Left lung (tissue), 8 donors: ENCODE results near the gene WDR20. TPM values are rescaled to one million over a fixed set of nuclear protein-coding genes. Genes with fewer than 3 reads are reported as not detected.

ENCODE experiments used
- polyA plus RNA-seq, 6 donors: library from polyadenylated mRNA; unstranded; fragments of 120-200 nt; gene quantifications; one replicate each; pipeline ENCODE4 v1.2.1, GENCODE V29; 2013; ENCODE audit not compliant: insufficient read length in 6 of 6
- total RNA-seq, 2 donors: library from RNA; stranded (reverse); fragmentation: NEBNext Ultra II Directional; extraction: Animal tissue kit (Norgen Biotek cat#: 25700); gene quantifications; one replicate each; pipeline ENCODE4 v1.2.1, GENCODE V29; 2021
- donor health status: DM: no; HTN: yes; CAD: no.
- donor health status: DM: no; HTN: no; CAD: no.

WDR20 gene
- total and polyA plus RNA-seq, 8 donors = 22.4 to 28.4 (median 26.2) TPM

Other genes starting within 250 kb of the WDR20 start
- gene DYNC1H1, start 175.3 kb upstream of the WDR20 start, total RNA-seq = 100 to 1,000 TPM; 492 to 514 TPM
- gene DYNC1H1, start 175.3 kb upstream of the WDR20 start, polyA plus RNA-seq = 100 to 1,000 TPM; 305 to 358 (median 332) TPM
- 100 to 1,000 TPM; 515 to 585 TPM for gene HSP90AA1, start 52.9 kb upstream of the WDR20 start, total RNA-seq
- 100 to 1,000 TPM; 530 to 760 (median 671) TPM for gene HSP90AA1, start 52.9 kb upstream of the WDR20 start, polyA plus RNA-seq
- 10 to 100 TPM in 1 of 2 donors, 1 to 10 TPM in 1; 8.7 to 10.1 TPM for gene MOK, start 165.3 kb downstream of the WDR20 start, total RNA-seq
- 10 to 100 TPM; 22.9 to 39.0 (median 27.4) TPM for gene MOK, start 165.3 kb downstream of the WDR20 start, polyA plus RNA-seq
- 1 to 10 TPM; 8.8 to 9.4 TPM for gene ZNF839, start 179.8 kb downstream of the WDR20 start, total RNA-seq
- 10 to 100 TPM; 13.1 to 18.2 (median 15.6) TPM for gene ZNF839, start 179.8 kb downstream of the WDR20 start, polyA plus RNA-seq
- gene CINP, start 223.0 kb downstream of the WDR20 start, total RNA-seq = 10 to 100 TPM; 32.1 to 35.5 TPM
- gene CINP, start 223.0 kb downstream of the WDR20 start, polyA plus RNA-seq = 10 to 100 TPM; 35.4 to 39.1 (median 37.6) TPM
- gene TECPR2, start 223.0 kb downstream of the WDR20 start, total RNA-seq = 10 to 100 TPM; 26.1 to 30.1 TPM
- 10 to 100 TPM; 11.6 to 17.4 (median 15.1) TPM for gene TECPR2, start 223.0 kb downstream of the WDR20 start, polyA plus RNA-seq